Fibroblast of skin of left quadriceps (primary cell): ENCODE data around the gene ERFE.

Experiments used
- DNase-seq, 2 experiments: peaks; one replicate each; pipeline ENCODE4 v3.0.0-alpha.2; 2013; ENCODE audit warnings: low read depth in 2 of 2

The ERFE gene

GRCh38 chr2:238216651-238217184 lies 57.9 kb downstream of the ERFE start:
- no peak for DNase-seq
